Measurements from ENCODE around the gene TMEM59.
"Not testable (repeated sequence)": the region's sequence is repeated elsewhere in the genome, so short reads cannot be mapped to it uniquely, and the experiment has no call there.

Gene TMEM59

GRCh38 chr1:54095546-54096226 lies 42.7 kb upstream of the TMEM59 start:
- DNase-seq (ENCODE audit: low read depth, low spot score), result no peak
- H3K4me3 ChIP-seq (ENCODE audit: low read depth, low read length), result no peak overlapping the region
- no peak for TF ChIP-seq CTCF (IDR thresholded peaks at IDR 0.05; ENCODE audit: insufficient read depth, low read length, missing control alignments)
- ChIA-PET POLR2A (no interaction called here), CTCF (interaction anchor here (1.0 kb wide), 1 partner anchor 14 kb away, joined by 3 read pairs; no protein-coding TSS in a partner anchor)

GRCh38 chr1:54094730-54095105 lies 41.7 kb upstream of the TMEM59 start:
- H3K4me3 ChIP-seq (ENCODE audit: low read depth, low read length); POLR2A ChIA-PET; DNase-seq (ENCODE audit: low read depth, low spot score): not testable (repeated sequence)
- CTCF ChIA-PET, result interaction anchor here (1.0 kb wide), 1 partner anchor 13 kb away, joined by 3 read pairs; no protein-coding TSS in a partner anchor

GRCh38 chr1:54094001-54094729 lies 41.2 kb upstream of the TMEM59 start:
- ChIA-PET POLR2A (no interaction called here), CTCF (no interaction called here)
- no peak for TF ChIP-seq CTCF (IDR thresholded peaks at IDR 0.05; ENCODE audit: insufficient read depth, low read length, missing control alignments)
- DNase-seq (ENCODE audit: low read depth, low spot score), result no peak
- no peak overlapping the region for H3K4me3 ChIP-seq (ENCODE audit: low read depth, low read length)

- POLR2A ChIA-PET, result no interaction called here
Measured at GRCh38 chr1:54091666-54092065, 38.7 kb upstream of the TMEM59 start.

GRCh38 chr1:54088385-54088784 lies 35.4 kb upstream of the TMEM59 start:
- no peak for TF ChIP-seq CTCF (IDR thresholded peaks at IDR 0.05; ENCODE audit: insufficient read depth, low read length, missing control alignments)
- POLR2A ChIA-PET, result no interaction called here
- H3K4me3 ChIP-seq (ENCODE audit: low read depth, low read length), result no peak overlapping the region
- CTCF ChIA-PET, result interaction anchor here (1.2 to 2.7 kb wide), 4 partner anchors 8 to 337 kb away, joined by 3 to 19 read pairs (median 4); no protein-coding TSS in a partner anchor
- no peak for DNase-seq (ENCODE audit: low read depth, low spot score)

More at GRCh38 chr1:54091666-54092065, 38.7 kb upstream of the TMEM59 start:
- CTCF ChIA-PET, result interaction anchor here (1.5 to 1.6 kb wide), 2 partner anchors 9 to 11 kb away, joined by 3 to 9 read pairs; no protein-coding TSS in a partner anchor
- no peak for DNase-seq (ENCODE audit: low read depth, low spot score)
- no peak for TF ChIP-seq CTCF (IDR thresholded peaks at IDR 0.05; ENCODE audit: insufficient read depth, low read length, missing control alignments)
- H3K4me3 ChIP-seq (ENCODE audit: low read depth, low read length), result no peak overlapping the region

DNA sequence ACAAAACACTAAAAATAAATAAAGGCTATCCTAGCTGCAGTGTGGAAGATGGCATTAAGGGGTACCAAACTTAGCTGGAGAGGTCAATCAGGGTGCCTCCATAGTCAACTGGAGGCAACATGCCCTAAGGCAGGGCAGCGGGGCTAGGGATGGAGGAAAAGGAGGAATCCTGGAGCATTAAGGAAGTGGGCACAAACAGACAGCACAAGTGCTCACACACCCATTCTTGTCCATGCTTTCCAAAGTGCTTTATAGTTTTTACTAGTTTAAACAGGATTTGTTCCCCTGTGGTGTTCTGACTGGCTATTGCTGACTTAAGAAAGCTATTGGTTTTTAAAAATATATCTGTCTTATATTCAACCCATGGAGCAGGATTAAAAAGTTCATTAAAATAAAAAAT lies 33.8 kb upstream of the TMEM59 start:
- no peak for DNase-seq (ENCODE audit: low read depth, low spot score)
- CTCF ChIA-PET, result interaction anchor here (7.8 kb wide), 1 partner anchor 15 kb away, joined by 71 read pairs; no protein-coding TSS in a partner anchor
- TF ChIP-seq CTCF (IDR thresholded peaks at IDR 0.05; ENCODE audit: insufficient read depth, low read length, missing control alignments), result no peak
- H3K4me3 ChIP-seq (ENCODE audit: low read depth, low read length), result no peak overlapping the region
- POLR2A ChIA-PET, result no interaction called here
